HG03460 (cell line): ENCODE results near the gene CYP26B1.
"Not testable (repeated sequence)": the region's sequence is repeated elsewhere in the genome, so short reads cannot be mapped to it uniquely, and the experiment has no call there.

ENCODE experiments used
- ATAC-seq: cut with Tn5 transposase; IDR thresholded peaks from one replicate; pipeline ENCODE4 v1.9.1; 2021; ENCODE audit not compliant: unreplicated experiment

The CYP26B1 gene

DNA sequence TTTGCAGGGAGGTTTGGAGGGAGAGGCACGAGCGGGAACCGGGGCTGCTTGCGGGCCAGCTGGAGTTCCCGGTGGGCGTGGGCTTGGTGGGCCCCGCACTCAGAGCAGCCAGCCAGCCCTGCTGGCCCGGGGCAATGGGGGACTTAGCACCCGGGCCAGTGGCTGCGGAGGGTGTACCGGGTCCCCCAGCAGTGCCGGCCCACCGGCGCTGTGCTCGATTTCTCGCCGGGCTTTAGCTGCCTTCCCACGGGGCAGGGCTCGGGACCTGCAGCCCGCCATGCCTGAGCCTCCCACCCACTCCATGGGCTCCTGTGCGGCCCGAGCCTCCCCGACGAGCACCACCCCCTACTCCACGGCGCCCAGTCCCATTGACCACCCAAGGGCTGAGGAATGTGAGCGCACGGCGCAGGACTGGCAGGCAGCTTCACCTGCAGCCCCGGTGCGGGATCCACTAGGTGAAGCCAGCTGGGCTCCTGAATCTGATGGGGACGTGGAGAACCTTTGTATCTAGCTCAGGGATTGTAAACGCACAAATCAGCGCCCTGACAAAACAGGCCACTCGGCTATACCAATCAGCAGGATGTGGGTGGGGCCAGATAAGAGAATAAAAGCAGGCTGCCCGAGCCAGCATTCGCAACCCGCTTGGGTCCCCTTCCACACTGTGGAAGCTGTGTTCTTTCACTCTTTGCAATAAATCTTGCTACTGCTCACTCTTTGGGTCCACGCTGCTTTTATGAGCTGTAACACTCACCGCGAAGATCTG, 60.6 kb downstream of the CYP26B1 start:
- ATAC-seq: not testable (repeated sequence)

DNA sequence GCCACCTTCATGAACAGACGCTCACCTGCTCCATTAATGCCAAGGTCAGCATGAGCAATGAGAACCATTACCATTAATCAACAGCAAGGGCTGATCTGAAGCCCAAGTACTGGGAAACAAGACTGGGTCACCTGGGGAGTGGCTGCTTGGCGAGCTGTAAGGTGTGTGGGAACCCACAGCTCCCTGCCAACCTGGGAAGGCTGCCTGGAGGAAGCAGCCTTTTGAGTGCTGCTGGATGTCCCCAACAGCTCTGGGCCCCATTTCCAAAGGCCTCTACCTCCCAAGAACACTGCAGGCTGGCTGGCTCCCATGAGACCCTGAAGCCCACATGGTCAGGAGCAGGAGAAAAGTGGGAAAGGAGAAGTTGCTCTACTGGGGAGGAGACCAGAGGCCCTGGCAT, 62.1 kb downstream of the CYP26B1 start:
- no peak for ATAC-seq

DNA sequence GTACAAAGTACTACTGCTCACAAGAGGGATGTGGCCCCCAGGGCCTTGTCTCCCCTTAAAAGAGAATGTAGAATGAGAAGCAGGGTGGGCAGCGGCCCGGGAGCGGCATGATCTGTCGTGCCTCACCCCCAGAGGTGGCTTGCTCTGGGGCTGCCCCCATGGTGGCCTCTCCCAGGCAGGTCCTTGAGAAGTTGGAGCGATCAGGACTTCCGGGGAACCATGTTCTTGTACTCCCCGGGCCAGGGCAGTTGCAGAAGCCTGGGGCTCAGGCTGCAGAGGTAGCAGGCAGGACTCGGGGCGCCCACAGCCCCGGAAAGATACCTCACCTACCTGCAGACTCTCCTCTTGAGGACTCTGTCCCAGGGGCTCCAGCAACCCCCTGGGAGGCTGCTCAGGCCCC, 62.6 kb downstream of the CYP26B1 start:
- ATAC-seq: no peak

DNA sequence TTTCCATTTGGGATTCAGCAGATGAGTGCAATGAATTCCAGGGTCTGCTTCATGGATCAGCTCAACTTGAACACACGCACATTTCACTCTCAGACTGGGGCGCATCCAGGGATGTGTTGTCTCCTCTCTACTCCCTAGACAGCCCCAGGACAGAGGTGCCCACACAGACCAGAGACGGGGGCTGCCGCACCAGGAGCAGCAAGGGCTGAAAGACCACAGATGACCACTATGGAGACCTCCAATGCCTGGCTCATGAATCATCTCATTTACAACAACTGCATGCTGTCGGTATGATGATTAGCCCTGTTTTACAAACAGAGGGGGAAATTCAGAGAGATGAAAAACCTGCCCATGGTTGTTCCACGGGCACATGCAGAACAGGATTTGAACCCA, 63.1 kb downstream of the CYP26B1 start:
- ATAC-seq: no peak

GRCh38 chr2:72083751-72084583, 63.7 kb downstream of the CYP26B1 start:
- no peak for ATAC-seq

- ATAC-seq: no peak
Observed at GRCh38 chr2:72082887-72083286, 64.8 kb downstream of the CYP26B1 start.

GRCh38 chr2:72082021-72082601, 65.6 kb downstream of the CYP26B1 start:
- ATAC-seq: no peak

GRCh38 chr2:72081451-72081850, 66.2 kb downstream of the CYP26B1 start:
- ATAC-seq: no peak

DNA sequence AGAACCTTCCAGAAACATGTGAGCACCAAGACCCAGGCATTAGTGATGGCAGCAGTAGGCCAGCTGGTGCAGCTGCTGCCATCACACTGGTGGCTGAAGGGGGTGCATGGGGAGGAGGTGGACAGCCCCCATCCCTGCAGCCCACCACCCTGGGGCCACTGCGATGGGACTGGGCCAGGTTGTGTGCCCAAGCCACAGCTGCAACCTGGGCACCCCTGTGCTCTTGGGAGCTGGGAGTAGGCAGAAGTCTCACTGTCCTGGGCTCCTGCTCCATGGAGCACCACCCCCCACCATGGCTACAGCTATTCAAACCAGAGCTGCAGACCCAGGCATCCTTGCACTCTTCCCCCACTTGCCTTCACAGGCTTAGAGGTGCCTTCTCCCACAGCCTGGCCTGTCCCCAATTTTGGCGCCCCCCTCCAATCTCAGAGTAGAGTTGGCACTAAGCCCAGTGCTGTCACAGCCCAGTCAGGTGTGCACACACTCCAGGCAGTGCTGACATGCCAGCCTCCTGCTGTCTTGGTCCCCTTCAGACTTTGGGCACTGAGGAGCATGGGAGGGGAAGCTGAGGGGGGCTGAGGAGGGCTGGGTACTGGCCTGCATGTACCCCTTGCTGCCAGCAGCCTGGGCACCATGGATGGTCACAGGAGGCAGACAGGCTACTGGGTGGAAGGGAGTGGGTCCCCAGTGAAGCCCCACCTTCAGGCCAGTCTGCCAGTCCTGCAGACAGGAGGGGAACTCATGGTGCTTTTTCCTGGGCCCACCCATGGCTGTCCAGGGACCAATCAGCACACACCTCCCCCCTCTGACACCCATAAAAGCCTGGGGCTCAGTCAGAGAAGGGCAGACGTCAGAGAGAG, 67.1 kb downstream of the CYP26B1 start:
- no peak for ATAC-seq
